ENCODE results near the gene JARID2.

GRCh38 chr6:15547400-15547799 lies 301.5 kb downstream of the JARID2 start:
- TF ChIP-seq TAF1 (IDR thresholded peaks at IDR 0.05; ENCODE audit: borderline replicate concordance, insufficient read depth, low read length) (no peak), POLR2AphosphoS5 (IDR thresholded peaks at IDR 0.05; ENCODE audit: low read depth, low read length) (no peak), REST (IDR thresholded peaks at IDR 0.05; ENCODE audit: insufficient read depth in 1 of 2, low read depth in 2 of 2, low read length in 2 of 2) (no peak), SIN3A (IDR thresholded peaks at IDR 0.05; ENCODE audit: borderline replicate concordance, insufficient read depth, low read length) (no peak)
